Measurements from ENCODE around the gene CSTF2T.

- TF ChIP-seq EP300 (IDR thresholded peaks at IDR 0.05) (no peak), POLR2A (IDR thresholded peaks at IDR 0.05) (no peak), POLR2AphosphoS5 (IDR thresholded peaks at IDR 0.05) (no peak), CTCF (IDR thresholded peaks at IDR 0.05) (no peak)
These were observed 47.8 kb upstream of the CSTF2T start for GRCh38 chr10:51747216-51747615.
